Motor neuron (in vitro differentiated cells): ENCODE data around the gene NRXN3. TPM values are rescaled to one million over a fixed set of nuclear protein-coding genes. Genes with fewer than 3 reads are reported as not detected.

ENCODE experiments used
- ATAC-seq, 8 experiments: fragments of 200-7000 bp; cut with Tn5 transposase; replicated peaks in 6 of 8; 2 replicates each; pipeline ENCODE4 v1.8.0; 2021; ENCODE audit warnings: mild to moderate bottlenecking in 8 of 8, moderate library complexity in 8 of 8
- H3K27ac ChIP-seq, 2 donors: fragments of 250-450 bp; sonication (Bioruptor Pico); 2 replicates each; pipeline ENCODE4 v1.9.0; 2021; ENCODE audit warnings: antibody characterized with exemption in 2 of 2, mild to moderate bottlenecking in 2 of 2, moderate library complexity in 1 of 2
- H3K4me1 ChIP-seq, 2 donors: fragments of 250-450 bp; sonication (Bioruptor Pico); replicated peaks in 1 of 2; 2 replicates each; pipeline ENCODE4 v1.6.1; 2021; ENCODE audit warnings: antibody characterized with exemption in 2 of 2, mild to moderate bottlenecking in 2 of 2, moderate library complexity in 1 of 2
- H3K4me3 ChIP-seq, 5 donors: fragments of 250-450 bp; sonication (Bioruptor Pico); 2 replicates each; pipeline ENCODE4 v1.9.0; 2021; ENCODE audit warnings: antibody characterized with exemption in 5 of 5, mild to moderate bottlenecking in 5 of 5, moderate library complexity in 4 of 5
- WGBS, 10 experiments: fragments of 450-650 bp; shearing (Covaris generic); methylation state at CpG; one replicate each; pipeline ENCODE4 v1.0.0; 2022; 5-methylcytosine and 5-hydroxymethylcytosine counted together
- in situ Hi-C, 9 experiments: fragments of 400-800 bp; cut with MboI; loops; one replicate each; pipeline ENCODE4 v1.15.0; 2021; ENCODE audit warnings: low sequenced_read_pairs in 9 of 9, low pct_unique_long_range_greater_than_20kb in 2 of 9; ENCODE audit not compliant: unreplicated experiment in 9 of 9
- total RNA-seq, 8 experiments: library from RNA; unstranded; fragments of 300-600 nt; gene quantifications; 2 replicates each; pipeline versions ENCODE4 v1.2.3 to v1.2.4, GENCODE V29; 2022

NRXN3 gene
- total RNA-seq, 8 experiments from 2014 or later: 1.1 to 16.5 (median 12.9) TPM

DNA sequence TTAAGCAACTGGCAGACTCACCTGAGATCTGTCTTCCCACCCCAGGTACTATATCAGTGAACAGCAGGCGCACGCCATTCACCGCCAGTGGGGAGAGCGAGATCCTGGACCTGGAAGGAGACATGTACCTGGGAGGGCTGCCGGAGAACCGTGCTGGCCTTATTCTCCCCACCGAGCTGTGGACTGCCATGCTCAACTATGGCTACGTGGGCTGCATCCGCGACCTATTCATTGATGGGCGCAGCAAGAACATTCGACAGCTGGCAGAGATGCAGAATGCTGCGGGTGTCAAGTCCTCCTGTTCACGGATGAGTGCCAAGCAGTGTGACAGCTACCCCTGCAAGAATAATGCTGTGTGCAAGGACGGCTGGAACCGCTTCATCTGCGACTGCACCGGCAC lies 544.5 kb downstream of the NRXN3 start:
- H3K4me3 ChIP-seq: no peak overlapping the region
- H3K27ac ChIP-seq: no peak overlapping the region
- in situ Hi-C loops: no loop called here
- 40 to 100% (median 90%) methylated on average over 1 to 10 of the region's 18 CpGs; no CpG with 5 or more reads in 3 of the 10 experiments for WGBS, 10 experiments
- H3K4me1 ChIP-seq: peaks cover 12 to 14% of the 10 kb centered on the region in 2 donors
- no peak for ATAC-seq

DNA sequence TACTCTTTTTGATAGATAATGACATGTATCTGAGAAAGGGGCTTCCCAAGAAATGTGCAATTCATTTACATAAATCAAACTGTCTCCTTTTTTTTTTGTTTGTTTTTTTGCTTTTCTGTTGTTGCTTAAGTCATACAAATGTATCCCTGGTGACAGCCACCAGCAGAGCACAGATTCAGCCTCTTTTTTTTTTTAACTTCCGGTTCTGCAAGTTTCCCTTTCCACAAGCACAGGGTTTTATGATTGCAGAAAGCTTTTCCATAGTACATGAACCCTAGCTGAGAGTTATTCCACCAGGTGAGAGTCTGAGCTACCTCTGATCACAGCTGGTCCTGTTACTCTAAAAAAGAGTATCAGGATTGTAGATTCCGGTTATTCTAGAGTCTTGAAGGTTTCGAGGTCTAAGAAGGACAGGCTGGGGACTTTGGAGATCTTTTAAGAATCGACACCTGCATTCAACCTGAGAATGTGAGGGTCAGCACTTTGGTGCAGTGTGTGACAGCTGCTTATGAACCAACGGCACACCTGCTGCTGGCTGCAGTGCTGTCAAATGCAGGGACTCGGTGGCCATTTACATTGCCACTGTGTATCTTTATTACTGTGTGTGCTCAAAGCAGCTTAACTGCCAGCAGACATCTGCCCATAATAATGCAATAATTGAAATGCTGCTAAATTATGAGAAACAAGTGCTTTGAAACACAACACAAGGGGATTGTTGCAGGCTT lies 551.7 kb downstream of the NRXN3 start:
- Histone ChIP-seq H3K4me3 (no peak overlapping the region), H3K27ac (no peak overlapping the region), H3K4me1 (peaks cover 13 to 15% of the 10 kb centered on the region in 2 donors)
- no peak for ATAC-seq
- 0 to 93% (median 60%) methylated on average over 1 to 6 of the region's 6 CpGs; no CpG with 5 or more reads in 1 of the 10 experiments for WGBS, 10 experiments
- in situ Hi-C loops: no loop called here

DNA sequence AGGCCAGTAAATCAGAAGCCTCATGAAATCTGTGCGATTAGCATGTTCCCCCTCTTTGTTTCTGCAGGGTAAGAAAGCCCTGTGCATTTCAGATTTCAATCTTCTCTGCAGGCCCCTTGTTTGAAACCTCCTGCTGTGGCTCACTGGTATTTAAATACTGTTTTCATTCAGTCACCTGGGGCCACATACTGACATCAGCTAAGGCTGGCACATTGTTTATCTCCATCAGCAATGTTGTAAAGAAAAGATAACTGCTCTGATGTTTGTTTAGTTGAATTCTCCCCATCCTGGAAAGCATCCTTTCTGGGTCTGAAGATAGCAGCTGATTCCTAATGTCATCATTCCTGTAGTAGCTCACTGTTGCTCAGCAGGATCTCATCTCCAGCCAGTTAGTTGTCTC lies 554.9 kb downstream of the NRXN3 start:
- no peak overlapping the region for H3K27ac ChIP-seq
- peaks cover 13 to 15% of the 10 kb centered on the region in 2 donors for H3K4me1 ChIP-seq
- peak in 1 of 8 experiments; percentile 22 for ATAC-seq
- WGBS, 10 experiments: 0 to 57% (median 20%) methylated on average over 1 of the region's 1 CpG; no CpG with 5 or more reads in 4 of the 10 experiments
- H3K4me3 ChIP-seq: no peak overlapping the region
- in situ Hi-C loops: no loop called here

DNA sequence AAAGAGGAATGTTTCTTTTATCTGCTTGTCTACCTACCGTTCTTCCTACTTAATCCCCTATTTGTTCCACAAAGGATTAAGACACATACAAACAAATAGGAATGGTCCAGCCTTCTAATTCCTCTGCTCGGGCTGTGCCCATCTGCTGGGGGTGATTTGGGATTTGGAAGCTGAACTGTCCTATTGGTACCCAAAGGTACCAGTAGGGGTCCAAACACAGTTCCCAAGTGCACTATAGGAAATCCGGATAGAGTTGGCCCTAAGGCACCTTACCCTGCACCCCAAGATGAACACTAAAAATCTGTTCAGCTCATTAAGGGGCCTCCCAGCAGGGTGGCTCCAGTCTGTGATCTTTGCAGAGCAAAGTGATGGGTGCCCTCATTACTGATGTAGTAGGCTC lies 566.9 kb downstream of the NRXN3 start:
- no peak for ATAC-seq
- H3K4me3 ChIP-seq: no peak overlapping the region
- H3K4me1 ChIP-seq: no peaks in the 10 kb centered on the region
- H3K27ac ChIP-seq: no peak overlapping the region
- 0 to 100% (median 60%) methylated on average over 1 to 3 of the region's 3 CpGs; no CpG with 5 or more reads in 1 of the 10 experiments for WGBS, 10 experiments
- in situ Hi-C loops: no loop called here

DNA sequence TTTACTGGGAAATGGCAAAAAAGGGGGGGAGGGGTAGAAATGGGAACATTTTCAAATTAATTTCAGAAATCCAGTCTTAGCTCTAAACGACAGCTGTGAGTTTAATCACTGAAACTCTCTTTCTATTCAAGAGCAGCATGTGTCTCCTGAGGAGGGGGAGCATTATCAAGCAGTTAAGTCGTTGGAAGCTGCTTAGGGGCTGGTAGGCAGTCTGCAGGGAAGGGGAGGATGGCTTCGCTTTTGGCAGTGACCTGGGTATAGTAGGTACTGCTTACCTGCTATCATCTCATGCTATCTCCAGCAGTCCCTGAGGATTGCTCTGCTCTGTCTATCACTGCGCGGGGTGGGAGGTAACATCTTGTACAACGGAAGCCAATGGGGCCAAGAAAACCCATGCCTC lies 567.4 kb downstream of the NRXN3 start:
- ATAC-seq: no peak
- in situ Hi-C loops: no loop called here
- no peaks in the 10 kb centered on the region for H3K4me1 ChIP-seq
- H3K4me3 ChIP-seq: no peak overlapping the region
- H3K27ac ChIP-seq: no peak overlapping the region
- WGBS, 10 experiments: 0 to 100% (median 68%) methylated on average over 1 to 4 of the region's 6 CpGs; no CpG with 5 or more reads in 3 of the 10 experiments

DNA sequence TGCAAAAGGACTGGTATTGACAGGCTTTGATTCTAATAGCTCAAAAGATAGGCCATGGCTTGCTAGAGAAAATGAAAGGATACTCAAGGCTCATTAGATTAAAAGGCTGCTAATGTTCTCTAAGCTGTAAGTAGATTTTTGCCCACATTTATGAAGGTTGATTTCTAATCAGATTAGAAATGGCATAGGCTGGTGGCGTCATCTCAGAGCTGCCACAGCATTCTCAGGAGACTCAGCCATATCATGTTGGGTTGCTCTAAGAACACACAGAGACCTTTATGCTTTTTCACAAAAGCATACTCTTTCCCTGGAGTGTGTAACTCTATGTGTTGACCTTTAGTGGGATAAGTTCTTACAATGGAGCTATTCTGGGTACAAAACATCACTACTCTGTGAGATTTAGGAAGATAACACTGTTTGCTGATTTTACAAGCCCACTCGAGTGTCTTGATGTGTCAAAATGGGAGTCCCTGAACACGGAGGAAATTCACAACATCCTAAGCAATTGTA lies 576.0 kb downstream of the NRXN3 start:
- H3K4me1 ChIP-seq: peaks cover 3% of the 10 kb centered on the region in 2 donors
- no peak overlapping the region for H3K27ac ChIP-seq
- H3K4me3 ChIP-seq: no peak overlapping the region
- ATAC-seq: peak in 1 of 8 experiments; percentile 43
- in situ Hi-C loops: no loop called here
- 0 to 100% (median 82%) methylated on average over 1 to 3 of the region's 3 CpGs; no CpG with 5 or more reads in 2 of the 10 experiments for WGBS, 10 experiments

DNA sequence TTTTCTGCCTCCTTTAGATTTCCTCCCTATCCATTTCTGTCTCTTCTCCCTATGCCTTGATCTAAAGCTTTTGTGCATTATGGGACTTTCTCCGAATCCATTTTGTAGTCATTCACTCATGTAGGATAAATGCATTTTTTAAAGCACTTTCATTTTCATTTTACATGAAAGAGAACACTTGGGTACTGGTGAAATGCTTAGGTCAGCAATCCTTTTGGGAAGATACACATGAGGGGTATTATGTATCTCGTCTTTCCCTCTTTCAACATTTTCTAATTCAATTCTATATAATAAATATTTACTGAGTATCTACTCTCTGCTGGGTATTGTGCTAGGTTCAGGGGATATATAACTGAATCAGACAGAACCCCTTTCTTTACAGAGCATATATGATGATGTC lies 577.6 kb downstream of the NRXN3 start:
- Histone ChIP-seq H3K27ac (no peak overlapping the region), H3K4me3 (no peak overlapping the region), H3K4me1 (peaks cover 9 to 11% of the 10 kb centered on the region in 2 donors)
- 0 to 100% (median 48%) methylated on average over 1 to 2 of the region's 2 CpGs for WGBS, 10 experiments
- in situ Hi-C loops: no loop called here
- no peak for ATAC-seq

DNA sequence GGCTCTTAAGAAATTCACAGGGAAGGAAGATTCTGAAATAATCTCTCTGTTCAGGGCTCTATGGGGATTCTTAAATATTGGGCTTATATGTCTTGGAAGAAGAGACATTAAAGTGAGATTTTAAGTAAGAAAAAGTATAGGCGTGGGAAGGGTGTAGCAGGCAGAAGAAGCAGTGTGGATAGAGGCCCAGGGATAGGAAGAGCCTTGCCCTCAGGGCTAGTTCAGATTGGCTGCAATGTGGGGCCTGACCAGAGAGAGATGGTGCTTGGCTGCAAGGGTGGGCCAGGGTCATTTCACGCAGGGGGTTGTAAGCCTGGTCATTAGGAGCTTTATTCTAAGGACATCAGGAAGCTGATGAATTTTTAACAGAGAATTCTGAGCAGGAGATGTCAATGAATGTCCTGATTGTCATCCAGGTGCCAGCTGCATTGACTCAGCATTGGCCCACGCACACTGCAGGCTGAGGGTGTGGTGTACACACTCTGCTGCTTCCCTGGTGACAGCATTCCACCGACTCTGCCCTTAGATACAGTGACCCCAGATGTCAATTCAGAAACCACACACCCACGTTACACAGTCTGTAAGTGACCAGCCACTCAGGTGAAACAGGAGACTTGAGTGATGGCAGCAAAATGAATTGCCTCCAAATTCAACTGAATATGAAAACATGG lies 582.5 kb downstream of the NRXN3 start:
- Histone ChIP-seq H3K27ac (no peak overlapping the region), H3K4me3 (no peak overlapping the region), H3K4me1 (peaks cover 6 to 11% of the 10 kb centered on the region in 2 donors)
- ATAC-seq: peak in 7 of 8 experiments; percentile 72 to 98 (median 89)
- WGBS, 10 experiments: 0 to 94% (median 50%) methylated on average over 1 to 5 of the region's 5 CpGs; no CpG with 5 or more reads in 1 of the 10 experiments
- in situ Hi-C loops: no loop called here

DNA sequence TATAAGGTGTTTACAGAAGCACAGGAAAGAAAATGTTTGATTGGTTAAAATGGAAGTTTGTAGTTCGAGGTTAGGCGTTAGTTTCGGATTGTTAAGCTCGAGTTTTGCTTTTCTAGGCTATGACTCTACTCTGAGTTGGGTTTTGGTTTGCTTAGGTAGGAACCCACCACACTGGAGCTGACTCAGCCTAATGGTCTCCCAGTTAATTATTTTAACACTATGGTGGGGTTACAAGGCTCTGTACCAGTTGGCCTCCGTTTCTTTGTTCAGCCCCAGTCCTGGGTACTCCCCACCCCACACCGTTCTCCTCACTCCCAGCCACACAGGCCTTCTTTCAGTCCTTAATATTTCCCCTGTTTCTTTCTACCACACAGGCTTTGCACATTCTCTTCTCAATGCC lies 583.9 kb downstream of the NRXN3 start:
- in situ Hi-C loops: no loop called here
- Histone ChIP-seq H3K4me3 (no peak overlapping the region), H3K4me1 (peaks cover 10 to 11% of the 10 kb centered on the region in 2 donors), H3K27ac (no peak overlapping the region)
- no peak for ATAC-seq
- 0 to 100% (median 78%) methylated on average over 1 to 6 of the region's 6 CpGs; no CpG with 5 or more reads in 1 of the 10 experiments for whole genome bisulfite sequencing, 10 experiments

DNA sequence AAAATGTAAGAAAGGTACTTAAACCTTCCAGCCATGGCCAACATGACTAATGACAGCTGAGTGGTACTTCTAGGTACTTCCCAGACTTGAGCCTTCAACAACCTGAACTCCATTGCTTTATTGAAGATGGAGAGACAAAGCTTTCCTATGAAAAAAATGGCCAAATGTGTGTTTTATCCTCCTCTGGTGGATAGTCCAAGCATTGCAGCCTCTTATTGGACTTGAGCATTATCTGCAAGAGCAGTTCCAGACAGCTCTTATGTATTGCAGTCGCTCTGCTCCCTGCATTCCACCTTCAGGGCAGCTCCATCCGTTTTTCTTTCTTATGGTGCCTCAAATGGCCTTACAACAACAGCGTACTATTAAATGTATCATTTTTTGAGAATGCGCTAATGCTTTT lies 588.2 kb downstream of the NRXN3 start:
- in situ Hi-C loops: no loop called here
- peak; percentile 35 to 63 (median 54) for ATAC-seq
- Histone ChIP-seq H3K4me3 (no peak overlapping the region), H3K27ac (no peak overlapping the region), H3K4me1 (peaks cover 0 to 4% of the 10 kb centered on the region in 2 donors)
- WGBS, 10 experiments: 37 to 86% (median 74%) methylated on average over 2 to 4 of the region's 4 CpGs; no CpG with 5 or more reads in 3 of the 10 experiments

DNA sequence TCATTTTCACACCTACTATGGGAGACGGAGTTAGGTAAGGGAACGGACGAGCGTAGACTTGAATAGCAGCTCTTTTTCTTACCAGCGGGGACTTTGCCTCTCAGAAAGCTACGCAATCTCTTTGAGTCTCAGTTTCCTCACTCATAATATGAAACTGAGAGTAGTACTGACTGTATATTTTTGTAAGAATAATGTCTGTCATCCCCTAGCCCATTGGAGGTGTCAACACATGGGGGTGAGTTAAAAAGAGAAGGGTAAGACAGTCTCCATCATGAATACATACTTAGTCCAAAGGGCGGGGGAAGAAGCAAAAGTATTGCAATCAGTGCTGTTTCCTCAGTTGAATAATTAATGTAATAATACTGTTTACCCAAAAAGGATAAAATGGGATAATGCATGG lies 592.2 kb downstream of the NRXN3 start:
- no peak overlapping the region for H3K27ac ChIP-seq
- peaks cover 0 to 4% of the 10 kb centered on the region in 2 donors for H3K4me1 ChIP-seq
- 38 to 98% (median 76%) methylated on average over 4 to 7 of the region's 7 CpGs; no CpG with 5 or more reads in 1 of the 10 experiments for WGBS, 10 experiments
- in situ Hi-C loops: no loop called here
- no peak overlapping the region for H3K4me3 ChIP-seq
- no peak for ATAC-seq

DNA sequence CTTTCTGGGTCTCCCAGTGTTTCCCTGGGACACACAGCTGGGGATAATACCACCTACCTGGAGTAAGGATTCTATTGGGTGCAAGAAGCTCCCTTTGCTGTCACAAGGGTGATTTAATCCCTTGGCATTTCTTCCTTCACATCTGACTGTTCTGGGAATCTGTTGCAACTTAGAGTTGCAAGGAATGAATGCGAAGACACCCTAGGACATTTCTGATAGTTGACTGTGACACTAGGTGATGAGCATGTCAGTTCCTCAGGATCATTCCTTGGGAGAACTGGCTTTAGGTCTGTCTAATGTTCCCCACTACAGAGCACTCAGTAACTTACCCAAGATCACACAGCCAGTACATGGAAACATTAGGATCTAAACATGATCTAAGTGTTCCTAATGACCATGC lies 593.6 kb downstream of the NRXN3 start:
- H3K4me1 ChIP-seq: no peaks in the 10 kb centered on the region
- peak in 2 of 8 experiments; percentile 22 for ATAC-seq
- WGBS, 10 experiments: 50 to 100% (median 75%) methylated on average over 1 of the region's 1 CpG; no CpG with 5 or more reads in 4 of the 10 experiments
- in situ Hi-C loops: no loop called here
- H3K27ac ChIP-seq: no peak overlapping the region
- no peak overlapping the region for H3K4me3 ChIP-seq

DNA sequence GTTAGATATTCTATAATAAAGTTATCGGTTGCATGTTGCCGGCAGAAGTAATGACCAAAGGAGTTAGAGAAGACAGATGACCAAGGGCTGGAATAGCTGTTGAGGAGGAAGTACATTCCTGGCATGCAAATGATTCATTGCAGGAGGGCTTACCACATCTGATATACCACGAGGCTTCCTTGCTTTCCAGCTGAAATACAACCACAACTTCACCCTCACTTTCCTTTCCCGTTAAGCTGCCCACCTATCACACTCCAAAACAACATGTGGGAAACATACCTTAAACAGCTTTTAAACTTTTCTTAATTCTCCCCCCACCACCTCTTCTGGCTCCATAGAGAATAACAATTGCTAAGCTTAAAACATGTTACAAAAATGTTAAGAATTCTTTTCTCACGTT lies 594.1 kb downstream of the NRXN3 start:
- WGBS, 10 experiments: 0 to 100% (median 56%) methylated on average over 1 to 5 of the region's 5 CpGs; no CpG with 5 or more reads in 1 of the 10 experiments
- H3K27ac ChIP-seq: no peak overlapping the region
- no peak overlapping the region for H3K4me3 ChIP-seq
- in situ Hi-C loops: no loop called here
- ATAC-seq: peak in 3 of 8 experiments; percentile 38 to 99 (median 99)
- H3K4me1 ChIP-seq: no peaks in the 10 kb centered on the region
